Esophagus squamous epithelium (tissue), 5 donors: ENCODE results near the gene PTPRO. TPM values are rescaled to one million over a fixed set of nuclear protein-coding genes. Genes with fewer than 3 reads are reported as not detected.

ENCODE experiments used
- DNase-seq: peaks from one replicate; lab custom pipeline; 2025; lab: John Stamatoyannopoulos, UW
- H3K27ac ChIP-seq, 4 donors: fragments of 200-600 bp; sonication (generic); one replicate each; pipeline ENCODE4 v1.5.1; 2016 to 2019; ENCODE audit warnings: mild to moderate bottlenecking in 1 of 4
- H3K27me3 ChIP-seq, 4 donors: fragments of 200-600 bp; sonication (generic); 1 replicate in 3 of 4; 2 replicates in 1 of 4; pipeline versions ENCODE4 v1.5.1 to v1.6.0; 2017 to 2021; ENCODE audit warnings: antibody characterized with exemption in 1 of 4
- H3K36me3 ChIP-seq, 3 donors: fragments of 200-600 bp; sonication (generic); one replicate each; pipeline ENCODE4 v1.5.1; 2016 to 2019
- H3K4me1 ChIP-seq, 3 donors: fragments of 200-600 bp; sonication (generic); one replicate each; pipeline ENCODE4 v1.5.1; 2017 to 2019
- H3K4me3 ChIP-seq, 4 donors: fragments of 200-600 bp; sonication (generic); 1 replicate in 3 of 4; 2 replicates in 1 of 4; pipeline ENCODE4 v1.5.1; 2016 to 2019; ENCODE audit warnings: mild to moderate bottlenecking in 2 of 4, moderate library complexity in 1 of 4
- H3K9me3 ChIP-seq, 3 donors: fragments of 200-600 bp; sonication (generic); one replicate each; pipeline ENCODE4 v1.5.1; 2016 to 2019
- CTCF ChIP-seq, 6 experiments: fragments of 450-650 bp in 4 of 6; fragments of 200-600 bp in 2 of 6; sonication (generic) in 2 of 6; IDR thresholded peaks; one replicate each; pipeline ENCODE4 v1.5.1; 2016 to 2019; ENCODE audit warnings: antibody characterized with exemption in 6 of 6, mild to moderate bottlenecking in 4 of 6, moderate library complexity in 4 of 6
- POLR2A ChIP-seq, 4 donors: fragments of 450-650 bp; IDR thresholded peaks; one replicate each; pipeline ENCODE4 v1.6.1; 2017; ENCODE audit warnings: antibody characterized with exemption in 4 of 4, mild to moderate bottlenecking in 4 of 4, moderate library complexity in 3 of 4
- WGBS, 2 donors: methylation state at CpG; one replicate each; pipeline ENCODE4 v1.1.5; 2018; 5-methylcytosine and 5-hydroxymethylcytosine counted together
- intact Hi-C: fragments of 100-400 bp; cut with DNase I; formaldehyde crosslinking; loops from one replicate; pipeline ENCODE4 v1.15.0; 2022
- total RNA-seq, 4 donors: library from RNA; depleted of rRNA; stranded (reverse); fragments of >200 nt; gene quantifications; one replicate each; pipeline ENCODE4 v1.1.0, GENCODE V29; 2016
- donor health status: DM: yes; HTN: yes; CAD: no.

The PTPRO gene
- total RNA-seq, 4 donors from 2014 or later: 0.13 to 1.4 (median 0.76) TPM; not detected in 1

DNA sequence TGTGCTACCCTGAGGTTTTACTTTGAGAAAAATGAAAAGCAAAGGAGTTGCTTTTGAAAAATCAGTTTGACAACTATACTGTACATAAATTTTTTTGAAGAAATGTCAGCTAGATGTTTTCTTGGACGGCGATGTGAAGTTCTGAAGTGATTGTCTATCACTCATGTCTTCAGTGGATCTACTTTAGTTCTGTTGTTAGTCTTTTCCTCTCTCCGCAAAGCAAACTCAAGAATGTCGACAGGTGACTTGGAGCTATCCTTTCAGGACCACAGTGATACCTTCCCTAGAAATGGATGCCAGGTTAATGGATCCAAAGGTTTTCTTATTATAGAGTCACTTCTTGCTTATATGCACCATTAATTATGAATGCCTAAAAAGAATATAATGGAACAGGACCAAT is 1.2 kb downstream of the PTPRO start:
- intact Hi-C loops: no loop called here
- Histone ChIP-seq H3K36me3 (no peaks in the 10 kb centered on the region), H3K4me1 (peaks cover 6 to 14% (median 10%) of the 10 kb centered on the region in 3 donors), H3K4me3 (no peak overlapping the region), H3K9me3 (no peaks in the 10 kb centered on the region), H3K27ac (no peak overlapping the region), H3K27me3 (peaks cover 0 to 66% (median 2%) of the 10 kb centered on the region in 4 donors)
- WGBS, 2 donors: 18 to 22% methylated on average over 4 of the region's 4 CpGs
- no peak for DNase-seq
- no peak for TF ChIP-seq CTCF (IDR thresholded peaks at IDR 0.05)
- TF ChIP-seq POLR2A (IDR thresholded peaks at IDR 0.05): no peak

- intact Hi-C loops: no loop called here
- Histone ChIP-seq H3K27ac (no peak overlapping the region), H3K36me3 (no peaks in the 10 kb centered on the region), H3K4me1 (no peaks in the 10 kb centered on the region), H3K4me3 (no peak overlapping the region), H3K9me3 (no peaks in the 10 kb centered on the region), H3K27me3 (peaks cover 0 to 39% (median 0%) of the 10 kb centered on the region in 4 donors)
- WGBS, 2 donors: 70 to 76% methylated on average over 5 of the region's 5 CpGs
- TF ChIP-seq CTCF (IDR thresholded peaks at IDR 0.05) (no peak), POLR2A (IDR thresholded peaks at IDR 0.05) (no peak)
- no peak for DNase-seq
Measured at GRCh38 chr12:15329891-15330290, 7.6 kb downstream of the PTPRO start.

DNA sequence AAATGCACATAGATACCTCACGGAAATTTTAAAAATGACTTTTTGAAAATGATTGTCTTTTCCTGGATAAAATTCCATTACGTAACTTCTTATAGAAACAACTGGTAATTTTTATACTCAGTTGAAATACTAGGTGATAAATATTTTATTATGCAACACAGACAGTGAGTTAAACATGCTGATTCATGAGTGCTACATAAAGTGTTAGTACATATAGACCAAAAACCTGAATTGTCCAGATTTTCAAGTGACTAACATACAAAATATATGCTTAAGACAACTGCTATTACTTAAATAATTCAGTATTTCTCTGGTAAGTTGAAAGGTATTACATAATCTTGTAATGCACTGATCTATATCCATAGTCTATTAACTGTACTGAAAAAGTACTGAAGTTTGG is 11.9 kb downstream of the PTPRO start:
- Histone ChIP-seq H3K36me3 (no peaks in the 10 kb centered on the region), H3K9me3 (no peaks in the 10 kb centered on the region), H3K27me3 (peaks cover 0 to 30% (median 0%) of the 10 kb centered on the region in 4 donors), H3K4me3 (no peak overlapping the region), H3K4me1 (no peaks in the 10 kb centered on the region), H3K27ac (no peak overlapping the region)
- TF ChIP-seq CTCF (IDR thresholded peaks at IDR 0.05) (no peak), POLR2A (IDR thresholded peaks at IDR 0.05) (no peak)
- intact Hi-C loops: no loop called here
- 71 to 87% methylated on average over 2 of the region's 2 CpGs for WGBS, 2 donors
- DNase-seq: no peak

- TF ChIP-seq CTCF (IDR thresholded peaks at IDR 0.05) (no peak), POLR2A (IDR thresholded peaks at IDR 0.05) (no peak)
- no peak for DNase-seq
- intact Hi-C loops: no loop called here
- no peaks in the 10 kb centered on the region for H3K9me3 ChIP-seq
- H3K36me3 ChIP-seq: no peaks in the 10 kb centered on the region
- no peak overlapping the region for H3K27ac ChIP-seq
- H3K27me3 ChIP-seq: peaks cover 0 to 32% (median 0%) of the 10 kb centered on the region in 4 donors
- no peak overlapping the region for H3K4me3 ChIP-seq
- no peaks in the 10 kb centered on the region for H3K4me1 ChIP-seq
- 68 to 69% methylated on average over 2 of the region's 2 CpGs for WGBS, 2 donors
Measured at GRCh38 chr12:15335959-15336358, 13.7 kb downstream of the PTPRO start.

DNA sequence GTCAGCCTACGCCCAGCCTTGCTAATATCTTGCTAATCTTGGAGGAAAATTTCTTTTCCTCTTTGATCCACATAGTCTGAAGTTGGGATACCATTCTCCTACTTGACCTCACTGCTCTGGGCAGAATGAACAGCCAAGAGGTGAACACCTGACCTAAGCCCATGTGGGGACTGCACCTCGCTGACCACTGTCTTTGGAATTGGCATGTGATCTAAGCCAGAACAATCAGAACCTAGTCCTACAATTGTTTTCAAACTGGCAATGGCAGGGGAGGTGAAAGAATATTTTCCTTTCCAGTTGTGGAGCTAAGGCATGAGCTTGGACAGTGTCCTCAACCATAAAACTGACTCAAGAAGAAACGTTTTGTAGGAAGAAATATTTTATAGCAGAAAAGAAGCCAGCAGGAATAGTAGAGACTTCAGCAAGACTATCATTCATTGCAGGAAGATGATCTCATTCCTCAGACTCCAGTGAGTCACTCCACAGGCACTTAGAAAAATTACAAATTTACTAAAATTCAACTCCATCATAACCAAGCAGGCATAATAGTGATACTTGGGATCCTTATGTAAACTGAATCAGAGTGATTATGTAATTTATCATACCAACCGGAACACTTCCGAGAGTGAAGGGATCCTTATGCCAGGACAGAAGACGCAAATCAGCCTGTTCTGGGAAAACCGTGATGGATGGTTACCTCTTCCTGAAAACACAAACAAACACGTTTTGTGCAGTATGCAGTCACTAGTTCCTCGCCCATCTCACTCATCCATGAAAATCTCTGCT is 14.7 kb downstream of the PTPRO start:
- 28 to 29% methylated on average over 9 of the region's 9 CpGs for WGBS, 2 donors

More for the DNA sequence above, 14.7 kb downstream of the PTPRO start:
- intact Hi-C loops: no loop called here
- H3K27ac ChIP-seq: no peak overlapping the region
- H3K36me3 ChIP-seq: no peaks in the 10 kb centered on the region
- H3K4me1 ChIP-seq: no peaks in the 10 kb centered on the region
- no peak overlapping the region for H3K4me3 ChIP-seq
- peaks cover 0 to 32% (median 0%) of the 10 kb centered on the region in 4 donors for H3K27me3 ChIP-seq
- H3K9me3 ChIP-seq: no peaks in the 10 kb centered on the region
- no peak for DNase-seq
- no peak for TF ChIP-seq CTCF (IDR thresholded peaks at IDR 0.05)
- TF ChIP-seq POLR2A (IDR thresholded peaks at IDR 0.05): no peak
